Naive B cell (primary cell): ENCODE measurements around the gene ARHGAP12. TPM values are rescaled to one million over a fixed set of nuclear protein-coding genes. Genes with fewer than 3 reads are reported as not detected.
"Not testable (repeated sequence)": the region's sequence is repeated elsewhere in the genome, so short reads cannot be mapped to it uniquely, and the experiment has no call there.

Experiments used
- ATAC-seq, 2 donors: fragments of 150-1000 bp; cut with Tn5 transposase; 2 replicates each; pipeline ENCODE4 v1.10.0; 2021; ENCODE audit warnings: low read depth in 2 of 2, mild to moderate bottlenecking in 2 of 2, moderate library complexity in 2 of 2
- DNase-seq: peaks from one replicate; pipeline ENCODE4 v3.0.0; 2022
- H3K27ac Mint-ChIP-seq, 6 donors: one replicate each; pipeline ENCODE4 v1.8.0; 2020 to 2022; ENCODE audit warnings: mild to moderate bottlenecking in 6 of 6, mixed read lengths in 6 of 6, moderate library complexity in 5 of 6, inconsistent platforms in 2 of 6
- H3K27me3 Mint-ChIP-seq, 3 donors: one replicate each; pipeline ENCODE4 v1.8.0; 2021 to 2022; ENCODE audit warnings: mixed read lengths in 3 of 3, mild to moderate bottlenecking in 1 of 3
- H3K36me3 Mint-ChIP-seq, 2 donors: one replicate each; pipeline ENCODE4 v1.8.0; 2020 to 2022; ENCODE audit warnings: mixed read lengths in 2 of 2, inconsistent platforms in 1 of 2, mild to moderate bottlenecking in 1 of 2
- H3K4me1 Mint-ChIP-seq, 3 donors: one replicate each; pipeline ENCODE4 v1.8.0; 2020 to 2022; ENCODE audit warnings: mixed read lengths in 3 of 3, inconsistent platforms in 1 of 3, mild to moderate bottlenecking in 1 of 3, moderate library complexity in 1 of 3
- H3K4me3 Mint-ChIP-seq, 8 donors: one replicate each; pipeline ENCODE4 v1.8.0; 2020 to 2022; ENCODE audit warnings: mild to moderate bottlenecking in 8 of 8, mixed read lengths in 8 of 8, moderate library complexity in 8 of 8, inconsistent platforms in 2 of 8
- H3K9me3 Mint-ChIP-seq, 7 donors: one replicate each; pipeline ENCODE4 v1.8.0; 2020 to 2022; ENCODE audit warnings: mixed read lengths in 7 of 7, mild to moderate bottlenecking in 5 of 7, inconsistent platforms in 2 of 7, moderate library complexity in 1 of 7
- polyA plus RNA-seq, 6 donors: library from polyadenylated mRNA; unstranded; fragments of 300-500 nt; fragmentation: Illumina TruSeq; gene quantifications; one replicate each; pipeline ENCODE4 v1.2.3, GENCODE V29; 2021; ENCODE audit warnings: low read depth in 6 of 6

The ARHGAP12 gene, protein sequence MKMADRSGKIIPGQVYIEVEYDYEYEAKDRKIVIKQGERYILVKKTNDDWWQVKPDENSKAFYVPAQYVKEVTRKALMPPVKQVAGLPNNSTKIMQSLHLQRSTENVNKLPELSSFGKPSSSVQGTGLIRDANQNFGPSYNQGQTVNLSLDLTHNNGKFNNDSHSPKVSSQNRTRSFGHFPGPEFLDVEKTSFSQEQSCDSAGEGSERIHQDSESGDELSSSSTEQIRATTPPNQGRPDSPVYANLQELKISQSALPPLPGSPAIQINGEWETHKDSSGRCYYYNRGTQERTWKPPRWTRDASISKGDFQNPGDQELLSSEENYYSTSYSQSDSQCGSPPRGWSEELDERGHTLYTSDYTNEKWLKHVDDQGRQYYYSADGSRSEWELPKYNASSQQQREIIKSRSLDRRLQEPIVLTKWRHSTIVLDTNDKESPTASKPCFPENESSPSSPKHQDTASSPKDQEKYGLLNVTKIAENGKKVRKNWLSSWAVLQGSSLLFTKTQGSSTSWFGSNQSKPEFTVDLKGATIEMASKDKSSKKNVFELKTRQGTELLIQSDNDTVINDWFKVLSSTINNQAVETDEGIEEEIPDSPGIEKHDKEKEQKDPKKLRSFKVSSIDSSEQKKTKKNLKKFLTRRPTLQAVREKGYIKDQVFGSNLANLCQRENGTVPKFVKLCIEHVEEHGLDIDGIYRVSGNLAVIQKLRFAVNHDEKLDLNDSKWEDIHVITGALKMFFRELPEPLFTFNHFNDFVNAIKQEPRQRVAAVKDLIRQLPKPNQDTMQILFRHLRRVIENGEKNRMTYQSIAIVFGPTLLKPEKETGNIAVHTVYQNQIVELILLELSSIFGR
- polyA plus RNA-seq: 10 to 100 TPM; 13.1 to 18.2 (median 15.1) TPM

DNA sequence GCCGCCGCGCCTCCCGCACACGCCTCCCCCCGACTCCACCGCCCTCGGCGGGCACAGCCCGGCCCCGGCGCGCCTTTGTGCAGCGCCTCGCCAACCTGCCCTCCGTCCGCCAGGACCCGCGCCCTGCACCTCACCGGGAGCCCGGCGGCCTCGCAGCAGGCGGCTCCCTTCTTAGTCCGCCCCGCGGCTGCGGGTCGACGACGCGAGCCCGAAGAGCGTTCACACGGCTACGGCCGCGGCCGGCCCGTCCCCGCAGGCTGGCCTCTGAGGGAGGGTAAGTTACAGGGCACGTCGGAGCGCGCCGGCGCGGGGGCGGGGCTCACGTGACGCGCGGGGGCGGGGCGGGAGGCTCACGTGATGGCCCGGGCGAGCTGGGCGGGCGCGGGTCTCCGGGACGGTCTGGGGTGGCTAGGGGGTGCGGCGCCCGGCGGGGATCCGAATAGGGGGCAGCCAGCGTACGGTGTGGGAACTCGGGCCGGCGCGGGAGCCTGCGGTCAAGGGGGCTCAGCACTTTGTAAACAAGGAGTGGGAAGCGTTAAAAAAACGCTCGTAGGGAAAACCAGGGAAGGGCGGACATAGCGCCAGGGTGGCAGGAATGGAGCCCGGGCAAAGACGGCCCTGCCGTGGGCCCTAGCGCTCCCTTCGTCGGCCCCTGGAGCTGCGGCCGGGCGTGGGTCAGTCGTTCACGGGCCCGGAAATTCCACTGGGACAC lies at the start of gene ARHGAP12:
ARHGAP12 (minus strand) TSS at position 283 of the 712 bp plus-strand sequence. CDS start 19,976 bp downstream, outside the sequence.
- no peaks in the 10 kb centered on the region for H3K36me3 Mint-ChIP-seq
- DNase-seq (peak; percentile 92), ATAC-seq (peak; percentile 79 to 82)
- no peaks in the 10 kb centered on the region for H3K9me3 Mint-ChIP-seq
- peak within 1 kb of the TSS; percentile 88 to 97 (median 94) for H3K4me3 Mint-ChIP-seq
- peaks cover 27 to 42% (median 29%) of the 10 kb centered on the region in 3 donors for H3K4me1 Mint-ChIP-seq
- H3K27me3 Mint-ChIP-seq: no peaks in the 10 kb centered on the region
- H3K27ac Mint-ChIP-seq: peak within 1 kb of the TSS; percentile 88 to 96 (median 91)

DNA sequence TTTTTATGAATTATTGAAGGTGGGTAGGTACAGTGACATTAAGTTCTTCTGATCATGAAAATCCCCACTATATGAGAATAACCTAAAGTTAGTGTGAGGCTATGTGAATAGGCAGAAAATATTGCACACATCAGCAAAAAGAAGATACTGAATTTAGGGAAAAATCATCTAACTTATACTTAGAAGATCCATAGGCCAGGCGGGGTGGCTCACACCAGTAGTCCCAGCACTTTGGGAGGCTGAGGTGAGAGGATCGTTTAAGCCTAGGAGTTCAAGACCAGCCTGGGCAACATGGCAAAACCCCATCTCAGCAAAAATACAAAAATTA lies 49.5 kb upstream of the ARHGAP12 start:
- H3K9me3 Mint-ChIP-seq: peaks cover 0 to 6% (median 2%) of the 10 kb centered on the region in 7 donors
- no peak for ATAC-seq
- DNase-seq: no peak

DNA sequence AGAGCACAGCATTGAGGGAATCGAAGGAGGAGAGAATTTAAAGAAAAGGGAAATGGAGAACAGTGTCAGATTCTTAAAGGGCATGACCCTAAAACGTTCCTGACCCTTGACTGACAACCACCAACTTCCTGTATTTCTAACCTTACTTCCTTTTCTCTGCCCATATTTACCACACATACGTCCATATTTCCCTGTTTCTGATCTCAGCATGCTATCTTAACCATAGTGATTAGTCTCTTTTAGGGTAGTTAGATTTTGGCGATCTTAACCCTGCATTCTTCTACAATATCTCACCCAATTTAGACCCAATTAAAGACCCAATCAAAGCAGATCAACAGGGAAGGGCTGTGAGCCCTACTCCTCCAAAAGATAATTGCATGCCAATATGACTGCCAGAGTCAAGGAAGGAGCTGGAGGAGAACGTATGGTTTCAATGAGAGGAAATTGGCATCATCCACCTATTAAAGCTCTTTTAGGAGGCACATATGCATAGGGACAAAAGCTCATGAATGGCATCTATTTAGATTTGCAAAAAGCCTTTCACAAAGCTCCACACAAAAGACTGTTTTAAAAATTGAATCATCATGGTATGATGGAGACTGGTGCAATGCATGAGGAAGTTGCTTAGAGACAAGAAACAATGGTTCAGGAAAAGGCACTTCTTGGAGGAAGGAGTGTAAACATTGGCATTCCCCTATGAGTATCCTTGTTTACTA lies 49.0 kb upstream of the ARHGAP12 start:
- Mint-ChIP-seq H3K4me3 (peak overlapping the region in 6 of 8 donors; percentile 4 to 73 (median 60)), H3K36me3 (no peaks in the 10 kb centered on the region), H3K9me3 (peaks cover 0 to 6% (median 2%) of the 10 kb centered on the region in 7 donors), H3K27ac (peak overlapping the region in 5 of 6 donors; percentile 0 to 84 (median 78)), H3K4me1 (peaks cover 10 to 14% (median 13%) of the 10 kb centered on the region in 3 donors), H3K27me3 (peaks cover 0 to 13% (median 5%) of the 10 kb centered on the region in 3 donors)
- peak; percentile 97 to 98 for ATAC-seq
- DNase-seq: peak; percentile 58

More for the DNA sequence above, 49.5 kb upstream of the ARHGAP12 start:
- Mint-ChIP-seq H3K36me3 (no peaks in the 10 kb centered on the region), H3K27me3 (peaks cover 0 to 13% (median 5%) of the 10 kb centered on the region in 3 donors), H3K27ac (no peak overlapping the region), H3K4me1 (peaks cover 10 to 14% (median 13%) of the 10 kb centered on the region in 3 donors), H3K4me3 (peak overlapping the region in 1 of 8 donors; percentile 37)

DNA sequence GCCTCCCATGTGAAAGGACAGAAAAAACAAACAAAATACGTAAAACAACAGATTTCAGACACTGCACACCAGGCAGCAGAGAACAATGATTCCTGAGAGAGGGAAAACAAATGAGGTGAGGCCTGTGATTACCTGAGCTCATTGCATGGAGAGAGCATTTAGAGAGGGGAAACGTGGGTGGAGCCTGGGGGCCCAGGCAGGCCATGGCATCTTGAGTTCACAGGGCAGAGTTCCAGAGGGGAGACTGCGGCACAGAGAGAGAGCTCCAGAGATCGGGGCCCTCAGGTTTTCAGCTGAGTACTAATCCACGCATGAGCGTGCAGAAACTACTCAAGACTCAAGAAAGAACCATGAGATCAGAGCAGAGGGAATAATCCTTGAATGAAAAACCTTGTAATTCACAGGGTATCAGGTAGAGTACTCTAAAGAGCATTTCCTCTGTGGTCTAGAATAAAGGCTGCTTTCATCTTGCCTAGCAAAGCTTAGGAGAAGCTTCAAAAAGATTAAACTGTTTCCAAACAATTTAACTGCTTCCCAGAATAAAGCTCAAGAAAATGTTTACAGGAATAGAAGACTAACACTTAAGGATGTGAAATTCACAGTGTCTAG lies 46.6 kb upstream of the ARHGAP12 start:
- Mint-ChIP-seq H3K4me1 (peaks cover 10 to 14% (median 13%) of the 10 kb centered on the region in 3 donors), H3K27me3 (peaks cover 0 to 7% (median 5%) of the 10 kb centered on the region in 3 donors), H3K9me3 (peaks cover 0 to 3% (median 0%) of the 10 kb centered on the region in 7 donors), H3K27ac (peak overlapping the region in 1 of 6 donors; percentile 77), H3K36me3 (no peaks in the 10 kb centered on the region), H3K4me3 (no peak overlapping the region)
- ATAC-seq (no peak), DNase-seq (no peak)

DNA sequence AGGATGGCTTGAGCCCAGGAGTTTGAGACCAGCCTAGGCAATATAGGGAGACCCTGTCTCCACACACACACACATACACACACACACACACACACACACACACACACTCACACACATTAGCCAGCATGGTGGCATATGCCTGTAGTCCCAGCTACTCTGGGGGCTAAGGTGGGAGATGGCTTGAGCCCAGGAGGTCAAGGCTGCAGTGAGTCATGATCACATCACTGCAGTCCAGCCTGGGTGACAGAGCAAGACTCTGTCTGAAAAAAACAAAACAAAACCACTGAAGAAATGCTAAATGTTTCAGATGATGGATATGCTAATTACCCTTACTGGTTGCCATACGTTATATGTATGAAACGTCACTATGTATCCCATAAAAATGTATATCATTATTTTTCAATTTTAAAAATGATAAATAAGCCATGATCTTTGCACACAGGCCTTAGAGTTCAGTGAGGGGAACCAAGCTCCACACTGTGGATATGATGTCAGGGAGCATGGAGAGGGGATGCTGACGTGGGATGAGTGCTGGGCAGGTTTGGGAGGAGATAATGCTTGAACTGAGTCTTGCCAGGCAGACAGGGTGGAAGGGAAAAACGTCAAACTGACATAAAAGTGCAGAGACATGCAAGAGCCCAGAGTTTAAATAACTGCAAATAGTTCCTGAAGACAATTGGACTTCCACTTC lies 45.9 kb upstream of the ARHGAP12 start:
- peak overlapping the region in 1 of 6 donors; percentile 77 for H3K27ac Mint-ChIP-seq

DNA sequence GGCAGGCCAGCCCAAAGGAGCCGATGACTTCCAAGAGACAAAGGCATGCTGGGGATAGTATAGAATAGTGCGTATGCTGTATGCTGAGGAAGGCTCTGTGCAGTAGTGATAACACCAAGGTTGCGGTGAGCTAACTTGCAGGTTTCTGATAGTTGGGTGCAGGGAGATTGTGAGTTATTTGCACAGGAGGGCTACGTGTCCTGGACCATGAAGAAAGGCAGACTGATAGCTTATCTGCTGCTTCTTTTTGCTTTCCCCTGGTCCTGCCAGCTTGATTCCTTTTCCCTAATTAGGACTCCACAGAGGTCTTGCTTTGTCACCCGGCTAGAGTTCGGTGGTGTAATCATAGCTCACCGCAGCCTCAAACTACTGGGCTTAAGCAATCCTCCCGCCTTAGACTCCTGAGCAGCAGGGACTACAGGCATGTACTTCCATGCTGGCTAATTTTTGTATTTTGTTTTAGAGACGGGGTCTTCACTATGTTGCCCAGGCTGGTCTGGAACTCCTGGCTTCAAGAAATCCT lies 43.9 kb upstream of the ARHGAP12 start:
- H3K4me1 Mint-ChIP-seq: peaks cover 5 to 7% (median 7%) of the 10 kb centered on the region in 3 donors
- H3K4me3 Mint-ChIP-seq: no peak overlapping the region
- peaks cover 0 to 4% (median 0%) of the 10 kb centered on the region in 3 donors for H3K27me3 Mint-ChIP-seq
- no peaks in the 10 kb centered on the region for H3K36me3 Mint-ChIP-seq
- no peak for ATAC-seq
- H3K9me3 Mint-ChIP-seq: peaks cover 0 to 3% (median 0%) of the 10 kb centered on the region in 7 donors
- no peak for DNase-seq
- H3K27ac Mint-ChIP-seq: no peak overlapping the region

More for the DNA sequence above, 45.9 kb upstream of the ARHGAP12 start:
- no peak for ATAC-seq
- Mint-ChIP-seq H3K4me3 (no peak overlapping the region), H3K27me3 (peaks cover 0 to 5% (median under 1%) of the 10 kb centered on the region in 3 donors), H3K4me1 (peaks cover 10 to 14% (median 13%) of the 10 kb centered on the region in 3 donors), H3K9me3 (peaks cover 0 to 3% (median 0%) of the 10 kb centered on the region in 7 donors), H3K36me3 (no peaks in the 10 kb centered on the region)
- no peak for DNase-seq

DNA sequence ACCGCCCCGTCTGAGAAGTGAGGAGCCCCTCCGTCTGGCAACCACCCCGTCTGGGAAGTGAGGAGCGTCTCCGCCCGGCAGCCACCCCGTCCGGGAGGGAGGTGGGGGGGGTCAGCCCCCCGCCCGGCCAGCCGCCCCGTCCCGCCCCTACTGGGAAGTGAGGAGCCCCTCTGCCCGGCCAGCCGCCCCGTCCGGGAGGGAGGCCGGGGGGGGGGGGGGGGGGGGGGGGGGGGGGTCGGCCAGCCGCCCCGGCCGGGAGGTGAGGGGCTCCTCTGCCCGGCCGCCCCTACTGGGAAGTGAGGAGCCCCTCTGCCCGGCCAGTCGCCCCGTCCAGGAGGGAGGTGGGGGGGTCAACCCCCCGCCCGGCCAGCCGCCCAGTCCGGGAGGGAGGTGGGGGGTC lies 41.2 kb upstream of the ARHGAP12 start:
- not testable (repeated sequence) for H3K4me3 Mint-ChIP-seq, H3K4me1 Mint-ChIP-seq, H3K27me3 Mint-ChIP-seq, H3K27ac Mint-ChIP-seq, DNase-seq, H3K36me3 Mint-ChIP-seq, H3K9me3 Mint-ChIP-seq, ATAC-seq

DNA sequence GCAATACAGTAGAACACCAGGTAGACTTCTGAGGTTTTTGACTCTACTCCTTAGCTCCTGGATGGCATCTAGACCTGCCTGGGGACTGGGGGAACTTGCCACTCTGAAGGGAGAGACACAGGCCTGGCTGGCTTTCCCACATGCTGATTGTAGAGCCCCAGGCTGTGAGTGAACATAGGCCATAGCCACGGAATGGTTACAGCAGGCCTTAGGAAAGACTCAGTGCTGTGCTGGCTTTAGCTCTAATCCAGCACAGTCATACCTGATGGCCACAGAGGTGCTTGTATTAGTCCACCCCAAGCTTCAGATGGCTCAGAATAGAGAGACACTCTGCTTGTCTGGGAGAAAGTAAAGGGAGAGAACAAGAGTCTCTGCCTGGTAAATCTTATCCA lies 35.0 kb upstream of the ARHGAP12 start:
- DNase-seq: no peak
- no peaks in the 10 kb centered on the region for H3K36me3 Mint-ChIP-seq
- no peaks in the 10 kb centered on the region for H3K9me3 Mint-ChIP-seq
- ATAC-seq: no peak
- H3K27me3 Mint-ChIP-seq: no peaks in the 10 kb centered on the region
- H3K4me3 Mint-ChIP-seq: no peak overlapping the region
- peaks cover 8 to 15% (median 13%) of the 10 kb centered on the region in 3 donors for H3K4me1 Mint-ChIP-seq
- H3K27ac Mint-ChIP-seq: peak overlapping the region in 2 of 6 donors; percentile 6 to 16

DNA sequence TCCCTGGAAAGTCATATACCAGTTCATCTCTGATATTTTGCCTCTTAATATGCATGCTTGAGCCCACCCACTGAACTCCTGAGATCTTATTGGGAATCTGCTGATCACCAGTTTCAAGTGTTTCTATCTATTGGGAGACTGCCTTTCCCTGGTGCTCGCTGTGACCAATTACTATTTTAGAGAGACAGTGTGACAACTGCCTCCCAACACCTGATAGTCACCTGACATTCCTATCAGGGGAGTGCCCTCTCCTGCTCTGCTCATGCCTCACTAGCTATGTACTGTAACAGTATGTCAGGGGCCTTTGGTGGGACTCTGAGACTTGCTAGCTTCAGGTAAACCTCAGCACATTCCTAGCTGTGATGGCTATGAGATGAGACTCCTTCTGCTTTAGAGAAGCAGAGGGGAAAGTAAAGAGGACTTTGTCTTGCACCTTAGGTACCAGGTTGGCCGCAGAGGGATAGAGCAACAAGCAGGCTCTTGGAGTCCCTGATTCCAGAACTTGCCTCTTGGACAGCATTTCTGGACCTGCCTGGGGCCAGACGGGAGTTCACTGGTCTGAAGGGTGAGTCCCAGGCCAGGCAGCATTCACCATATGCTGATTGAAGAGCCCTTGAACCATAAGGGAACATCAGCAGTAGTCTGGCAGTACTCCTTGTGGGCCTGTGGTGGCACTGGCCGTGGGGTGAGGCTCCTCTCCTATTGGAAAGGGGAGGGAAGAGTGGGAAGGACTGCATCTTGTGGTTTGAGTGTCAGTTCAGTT lies 34.4 kb upstream of the ARHGAP12 start:
- ATAC-seq (no peak), DNase-seq (no peak)
- peak overlapping the region in 2 of 8 donors; percentile 21 to 61 for H3K4me3 Mint-ChIP-seq
- peak overlapping the region in 2 of 6 donors; percentile 16 to 82 for H3K27ac Mint-ChIP-seq
- no peaks in the 10 kb centered on the region for H3K36me3 Mint-ChIP-seq
- H3K4me1 Mint-ChIP-seq: peaks cover 8 to 15% (median 13%) of the 10 kb centered on the region in 3 donors
- no peaks in the 10 kb centered on the region for H3K27me3 Mint-ChIP-seq
- no peaks in the 10 kb centered on the region for H3K9me3 Mint-ChIP-seq

DNA sequence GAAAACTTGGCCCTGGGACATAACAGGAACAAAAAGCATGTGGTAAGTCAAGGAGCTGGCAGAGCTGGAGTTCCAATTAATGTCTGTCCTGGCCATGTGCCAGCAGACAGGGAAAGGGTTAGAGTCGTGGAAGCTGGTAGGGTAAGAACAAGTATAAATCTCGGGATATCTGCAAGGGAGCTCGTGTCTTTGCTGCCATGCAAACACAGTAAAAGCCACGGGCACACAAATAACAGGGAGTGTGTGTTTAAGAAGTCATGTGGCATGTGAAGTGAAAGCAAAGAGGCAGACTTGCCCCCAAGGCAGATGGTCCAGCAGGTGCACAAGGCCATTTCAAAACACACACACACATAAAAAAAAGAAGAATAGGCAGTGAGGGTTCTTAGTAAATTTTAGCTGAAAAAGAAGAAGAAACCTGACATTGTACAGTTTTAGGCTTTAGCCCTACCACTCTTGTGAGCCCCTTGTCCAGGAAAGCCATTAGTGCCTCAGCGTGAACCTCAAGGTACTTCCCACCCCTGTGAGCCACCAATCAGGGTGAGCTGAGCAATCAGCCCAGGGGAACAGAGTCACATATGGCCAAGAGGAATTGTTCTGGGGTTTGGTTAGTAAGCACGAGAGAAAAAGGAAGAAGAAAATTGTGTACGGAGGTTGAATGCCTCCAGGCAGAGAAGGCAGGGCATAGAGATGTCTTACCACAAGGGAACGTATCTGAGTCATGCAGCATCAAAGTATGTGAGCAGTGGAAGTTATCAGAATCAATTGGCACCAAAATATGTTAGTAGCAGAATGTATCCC lies 32.8 kb upstream of the ARHGAP12 start:
- H3K4me3 Mint-ChIP-seq: peak overlapping the region in 4 of 8 donors; percentile 20 to 62 (median 52)
- no peaks in the 10 kb centered on the region for H3K9me3 Mint-ChIP-seq
- DNase-seq (no peak), ATAC-seq (peak; percentile 65 to 74)
- peaks cover 8 to 15% (median 13%) of the 10 kb centered on the region in 3 donors for H3K4me1 Mint-ChIP-seq
- H3K27me3 Mint-ChIP-seq: no peaks in the 10 kb centered on the region
- peaks cover 0 to 1% of the 10 kb centered on the region in 2 donors for H3K36me3 Mint-ChIP-seq
- peak overlapping the region in 1 of 6 donors; percentile 46 for H3K27ac Mint-ChIP-seq
